GM12801 (cell line): Measurements from ENCODE around the gene RPTOR.

Source experiments
- CTCF ChIP-seq: IDR thresholded peaks from one replicate; pipeline ENCODE4 v1.5.1; 2011; ENCODE audit warnings: control low read depth; ENCODE audit not compliant: insufficient read length; ENCODE audit errors: extremely low read depth

The RPTOR gene

GRCh38 chr17:80778716-80779115, 234.1 kb downstream of the RPTOR start:
- no peak for TF ChIP-seq CTCF

GRCh38 chr17:80779336-80779735, 234.7 kb downstream of the RPTOR start:
- TF ChIP-seq CTCF, result no peak

- no peak for TF ChIP-seq CTCF
These were observed 235.3 kb downstream of the RPTOR start for GRCh38 chr17:80779961-80780380.

GRCh38 chr17:80780381-80781198, 236.0 kb downstream of the RPTOR start:
- TF ChIP-seq CTCF, result no peak

GRCh38 chr17:80781211-80781610, 236.6 kb downstream of the RPTOR start:
- no peak for TF ChIP-seq CTCF

GRCh38 chr17:80781807-80782277, 237.2 kb downstream of the RPTOR start:
- TF ChIP-seq CTCF, result no peak

GRCh38 chr17:80782536-80783427, 238.1 kb downstream of the RPTOR start:
- no peak for TF ChIP-seq CTCF
